ENCODE data around the gene NKX2-3.

The NKX2-3 gene

DNA sequence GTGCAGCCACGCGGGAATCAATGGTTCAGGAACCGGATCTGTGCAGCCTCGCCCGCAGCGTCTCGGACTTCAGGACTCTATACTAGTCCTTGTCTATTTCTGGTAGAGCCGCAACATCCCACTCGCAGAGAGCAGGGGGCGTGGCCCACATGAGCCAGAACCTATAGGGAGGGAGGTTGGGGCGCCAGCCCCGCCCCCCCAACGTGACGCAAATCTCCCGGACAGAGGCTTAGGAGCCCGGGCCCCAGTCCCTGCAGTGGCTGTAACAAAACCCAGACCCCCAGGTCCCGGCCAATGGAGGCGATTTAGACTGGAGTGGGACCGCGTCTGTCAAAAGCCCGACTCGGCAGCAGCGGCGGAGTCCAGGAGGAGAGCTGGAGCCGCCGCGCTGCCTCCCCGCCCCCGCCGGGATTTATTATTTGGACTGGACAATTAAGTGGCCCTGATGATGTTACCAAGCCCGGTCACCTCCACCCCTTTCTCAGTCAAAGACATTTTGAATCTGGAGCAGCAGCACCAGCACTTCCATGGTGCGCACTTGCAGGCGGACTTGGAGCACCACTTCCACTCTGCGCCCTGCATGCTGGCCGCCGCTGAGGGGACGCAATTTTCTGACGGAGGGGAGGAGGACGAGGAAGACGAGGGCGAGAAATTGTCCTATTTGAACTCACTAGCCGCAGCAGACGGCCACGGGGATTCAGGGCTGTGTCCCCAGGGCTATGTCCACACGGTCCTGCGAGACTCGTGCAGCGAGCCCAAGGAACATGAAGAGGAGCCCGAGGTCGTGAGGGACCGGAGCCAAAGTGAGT lies at the start of gene NKX2-3:
TSS of gene NKX2-3 (plus strand) at position 256 of the 809 bp plus-strand sequence. CDS start at position 446, 190 bp downstream.
- DNase-seq, result no peak

GRCh38 chr10:99484626-99485581 lies 47.8 kb upstream of the NKX2-3 start:
- no peak for DNase-seq

GRCh38 chr10:99487125-99487807 lies 45.5 kb upstream of the NKX2-3 start:
- DNase-seq, result no peak

- DNase-seq, result no peak
Measured at GRCh38 chr10:99489271-99489670, 43.5 kb upstream of the NKX2-3 start.

- DNase-seq, result no peak
Measured at GRCh38 chr10:99497343-99498025, 35.3 kb upstream of the NKX2-3 start.

GRCh38 chr10:99506416-99506815 lies 26.3 kb upstream of the NKX2-3 start:
- DNase-seq, result no peak

GRCh38 chr10:99507265-99507664 lies 25.5 kb upstream of the NKX2-3 start:
- no peak for DNase-seq

- DNase-seq, result no peak
Measured at GRCh38 chr10:99513061-99513460, 19.7 kb upstream of the NKX2-3 start.

GRCh38 chr10:99519690-99520039 lies 13.1 kb upstream of the NKX2-3 start:
- DNase-seq, result no peak

GRCh38 chr10:99520040-99520846 lies 12.5 kb upstream of the NKX2-3 start:
- DNase-seq, result no peak

GRCh38 chr10:99520847-99521764 lies 11.6 kb upstream of the NKX2-3 start:
- DNase-seq, result no peak

GRCh38 chr10:99521765-99522469 lies 10.8 kb upstream of the NKX2-3 start:
- DNase-seq, result no peak

DNA sequence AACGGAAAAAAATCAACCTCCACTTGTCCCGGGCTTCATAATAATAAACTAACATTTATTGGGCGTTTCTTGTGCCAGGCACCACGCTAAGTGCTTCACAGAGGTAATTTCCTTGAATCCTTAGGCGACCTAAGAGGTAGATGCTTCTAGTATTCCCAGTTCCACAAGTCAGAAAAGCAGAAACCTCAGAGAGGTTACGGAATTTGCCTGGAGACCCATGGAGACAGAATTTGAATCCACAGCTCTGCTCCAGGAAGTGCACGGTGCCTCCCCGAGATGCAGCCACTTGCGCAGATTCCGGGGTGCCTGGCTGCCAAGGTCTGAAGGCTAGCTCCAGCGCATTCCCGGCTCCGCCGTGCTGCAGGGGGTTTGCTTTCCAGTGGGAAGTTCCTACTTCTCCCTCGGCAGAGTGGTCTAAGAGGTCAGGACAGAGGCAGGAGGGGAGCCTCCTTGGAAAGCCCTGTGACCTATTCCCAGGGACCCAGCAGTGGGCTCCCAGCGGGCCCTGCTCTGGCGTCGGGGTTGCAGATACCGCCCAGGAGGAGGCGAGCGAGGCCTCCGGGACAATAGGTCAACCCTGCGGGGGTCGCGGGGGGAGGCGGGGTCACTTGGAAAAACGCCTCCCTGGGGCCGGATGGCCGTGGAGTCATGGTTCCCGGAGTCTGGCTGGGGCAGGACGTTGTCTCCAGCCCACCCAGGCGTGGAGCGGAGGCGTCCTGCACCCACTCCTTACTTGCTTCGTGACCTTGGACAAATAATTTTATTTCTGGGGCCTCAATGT lies 10.1 kb upstream of the NKX2-3 start:
- no peak for DNase-seq

DNA sequence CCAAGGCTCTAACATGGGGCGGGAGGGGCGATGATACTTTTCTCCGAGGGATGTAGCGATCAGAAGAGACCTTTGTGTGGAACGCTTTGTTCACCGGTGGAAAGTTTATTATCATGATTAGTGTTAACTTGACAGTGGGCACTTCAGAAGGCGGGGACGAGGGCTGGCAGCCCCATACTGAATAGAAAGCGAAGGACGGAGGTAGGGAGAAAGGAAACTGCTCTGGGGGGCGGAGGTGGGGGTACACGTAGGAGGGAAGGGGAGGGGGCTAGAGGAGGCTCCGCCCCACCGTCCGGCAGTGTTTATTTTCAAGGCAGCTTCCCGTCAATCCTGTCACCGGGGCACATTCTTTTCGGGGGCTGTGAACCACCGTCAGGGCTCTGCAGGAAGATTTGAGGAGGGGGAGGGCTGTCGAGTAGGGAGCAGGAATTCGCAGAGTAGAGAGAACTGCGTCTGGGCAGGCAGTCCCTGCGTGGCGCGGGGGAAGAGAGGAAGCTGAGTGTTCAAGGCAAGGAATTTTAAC lies 9.4 kb upstream of the NKX2-3 start:
- no peak for DNase-seq

DNA sequence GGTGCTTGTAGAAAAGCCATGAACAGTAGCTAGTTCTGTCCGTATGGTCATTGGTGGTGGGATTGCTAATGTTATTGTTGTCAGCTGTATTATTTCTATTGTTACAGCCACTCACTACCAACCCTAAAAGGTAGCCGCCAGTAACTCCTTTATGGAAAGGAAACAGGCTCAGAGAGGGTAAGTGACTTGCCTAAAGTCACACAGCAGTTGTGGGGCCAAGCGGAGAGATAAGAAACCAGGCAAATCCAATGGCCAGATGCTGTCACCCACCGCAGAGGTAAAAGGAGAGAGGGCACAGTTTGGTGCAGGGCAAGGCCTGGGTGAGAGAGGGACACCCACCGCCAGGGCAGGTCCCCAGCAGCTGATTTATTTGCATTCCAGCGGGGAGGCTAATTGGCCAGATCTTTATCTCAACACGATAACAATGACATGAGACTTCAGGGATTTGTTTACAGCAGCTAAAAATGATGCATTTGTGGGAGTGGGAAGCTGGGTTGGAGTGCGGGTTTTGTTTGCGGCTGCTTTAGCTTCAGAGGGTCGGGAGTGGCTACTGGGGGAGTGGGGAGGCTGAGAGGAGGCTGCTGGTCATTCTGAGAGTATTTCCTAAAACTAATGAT lies 8.6 kb upstream of the NKX2-3 start:
- DNase-seq, result no peak

DNA sequence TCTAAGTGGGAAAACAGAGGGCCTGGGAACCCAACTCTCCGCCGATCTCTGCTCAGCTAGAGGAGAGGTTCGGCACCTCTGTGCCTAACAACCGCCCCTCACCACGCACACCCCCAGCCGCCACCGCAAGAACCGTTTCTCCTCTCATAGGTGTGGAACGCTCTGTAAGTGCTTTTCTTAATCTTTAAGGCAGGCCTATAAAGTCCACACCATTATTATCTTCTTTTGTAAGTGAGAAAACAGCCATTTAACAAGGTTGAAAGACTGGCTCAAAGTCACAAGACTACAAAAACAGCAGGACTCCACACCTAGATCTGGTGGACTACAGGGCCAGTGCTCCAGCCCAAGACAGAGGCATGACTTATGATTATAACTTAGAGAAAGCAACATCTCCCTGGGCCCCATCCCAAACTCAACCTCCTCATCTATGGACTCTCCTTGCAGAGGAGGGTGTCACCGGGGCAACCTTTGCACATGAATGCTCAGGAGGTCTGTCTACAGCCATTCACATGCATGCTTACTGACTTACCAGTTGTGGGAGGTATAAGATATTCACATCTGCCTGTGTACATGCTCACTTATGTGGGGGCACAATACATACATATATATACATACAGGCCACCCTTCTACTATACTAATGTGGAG lies 7.9 kb upstream of the NKX2-3 start:
- no peak for DNase-seq

- no peak for DNase-seq
Measured at GRCh38 chr10:99525897-99526296, 6.8 kb upstream of the NKX2-3 start.
